Measurements from ENCODE around the gene PAQR7. TPM values are rescaled to one million over a fixed set of nuclear protein-coding genes. Genes with fewer than 3 reads are reported as not detected.

Gene PAQR7
- total RNA-seq (10.4 TPM), polyA plus RNA-seq (13.4 TPM)

- H3K4me1 ChIP-seq (ENCODE audit: insufficient read depth): no peaks in the 10 kb centered on the region
- under 1% methylated on average over 75 of the region's 75 CpGs for WGBS
- peak within 1 kb of the TSS; percentile 92 for H3K27ac ChIP-seq (ENCODE audit: low read depth)
- no peak for DNase-seq (ENCODE audit: extremely low spot score)
- H3K36me3 ChIP-seq (ENCODE audit: insufficient read depth): no peaks in the 10 kb centered on the region
- peak within 1 kb of the TSS; percentile 63 for H3K4me3 ChIP-seq (ENCODE audit: low read depth, low read length)
Observed at GRCh38 chr1:25875154-25875855, at the start of gene PAQR7. PAQR7 (minus strand) TSS chr1:25875708; CDS start chr1:25863839, 11,869 bp downstream.

DNA sequence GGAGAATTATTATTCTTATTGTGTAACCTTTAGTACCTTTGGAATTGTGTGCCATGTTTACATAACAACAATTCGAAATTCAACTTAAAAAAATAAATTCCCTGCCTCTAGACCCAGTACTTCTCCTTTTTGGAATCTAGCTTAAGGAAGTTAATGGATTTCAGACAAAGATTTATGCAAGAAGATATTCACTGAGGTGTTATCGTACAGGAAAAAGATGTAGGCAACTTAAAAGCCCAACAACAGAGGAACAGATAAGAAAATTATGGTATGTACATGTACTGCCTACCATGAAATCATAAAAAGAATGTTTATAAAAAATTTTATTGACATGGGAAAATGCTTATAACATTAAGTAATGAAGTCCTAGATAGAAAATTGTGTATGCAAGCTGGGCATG is 48.9 kb upstream of the PAQR7 start:
- WGBS: 45% methylated on average over 2 of the region's 2 CpGs
- Histone ChIP-seq H3K36me3 (ENCODE audit: insufficient read depth) (no peaks in the 10 kb centered on the region), H3K4me1 (ENCODE audit: insufficient read depth) (no peaks in the 10 kb centered on the region), H3K27ac (ENCODE audit: low read depth) (no peak overlapping the region), H3K4me3 (ENCODE audit: low read depth, low read length) (no peak overlapping the region)
- DNase-seq (ENCODE audit: extremely low spot score): no peak

- WGBS: 4% methylated on average over 32 of the region's 32 CpGs
- DNase-seq (ENCODE audit: extremely low spot score): no peak
- Histone ChIP-seq H3K36me3 (ENCODE audit: insufficient read depth) (no peaks in the 10 kb centered on the region), H3K4me3 (ENCODE audit: low read depth, low read length) (peak overlapping the region; percentile 42), H3K4me1 (ENCODE audit: insufficient read depth) (no peaks in the 10 kb centered on the region), H3K27ac (ENCODE audit: low read depth) (peak overlapping the region; percentile 30)
Observed at GRCh38 chr1:25922971-25923552, 47.6 kb upstream of the PAQR7 start.

DNA sequence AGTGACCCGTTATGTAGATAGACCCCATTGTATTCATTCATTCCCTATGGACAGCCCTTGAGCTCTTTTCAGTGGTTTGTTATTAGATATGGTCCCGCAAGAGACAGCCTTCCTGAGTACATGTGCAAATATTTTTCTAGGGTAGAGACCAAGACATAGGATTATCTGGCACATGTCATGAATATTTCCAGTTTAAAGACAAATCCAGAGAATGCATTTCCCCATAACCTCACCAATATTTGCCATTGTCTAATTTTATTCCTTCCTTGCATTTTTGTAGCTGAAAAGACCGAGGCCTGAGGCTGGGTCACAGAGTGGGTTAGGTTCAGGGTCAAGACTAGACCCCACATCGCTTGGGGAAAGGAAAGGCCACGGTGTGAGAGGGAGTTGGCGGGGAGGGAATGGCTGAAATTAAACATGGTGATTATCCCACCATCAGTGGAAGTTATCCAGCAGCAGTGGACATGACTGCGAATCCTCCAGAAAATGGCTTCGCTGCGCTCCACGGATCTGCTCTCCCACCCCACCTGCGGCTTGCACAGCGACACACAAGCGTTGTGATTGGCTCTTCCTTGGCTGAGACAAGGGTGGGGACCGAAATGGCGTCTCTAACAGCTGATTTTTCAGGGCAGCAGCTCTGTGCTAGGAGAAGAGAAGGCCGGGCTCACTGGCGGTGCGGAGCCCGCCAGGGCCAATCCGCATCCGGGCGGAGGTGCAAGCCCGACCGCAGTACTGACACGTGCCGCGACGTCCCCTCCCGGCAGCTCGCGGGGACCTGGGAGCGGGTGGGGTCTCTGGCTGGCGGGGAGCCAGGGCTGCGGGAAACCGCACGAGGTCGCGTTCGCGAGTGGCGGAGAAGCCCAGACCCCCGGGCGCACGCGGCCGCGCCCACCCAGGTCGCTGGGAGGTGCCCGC is 46.8 kb upstream of the PAQR7 start:
- H3K4me3 ChIP-seq (ENCODE audit: low read depth, low read length): peak overlapping the region; percentile 42
- no peaks in the 10 kb centered on the region for H3K4me1 ChIP-seq (ENCODE audit: insufficient read depth)
- no peak for DNase-seq (ENCODE audit: extremely low spot score)
- WGBS: 9% methylated on average over 49 of the region's 49 CpGs
- H3K27ac ChIP-seq (ENCODE audit: low read depth): peak overlapping the region; percentile 30
- H3K36me3 ChIP-seq (ENCODE audit: insufficient read depth): no peaks in the 10 kb centered on the region

GRCh38 chr1:25918615-25919014 is 43.1 kb upstream of the PAQR7 start:
- H3K36me3 ChIP-seq (ENCODE audit: insufficient read depth): no peaks in the 10 kb centered on the region
- WGBS: 84% methylated on average over 11 of the region's 11 CpGs
- no peak for DNase-seq (ENCODE audit: extremely low spot score)
- H3K27ac ChIP-seq (ENCODE audit: low read depth): no peak overlapping the region
- H3K4me3 ChIP-seq (ENCODE audit: low read depth, low read length): no peak overlapping the region
- no peaks in the 10 kb centered on the region for H3K4me1 ChIP-seq (ENCODE audit: insufficient read depth)

DNA sequence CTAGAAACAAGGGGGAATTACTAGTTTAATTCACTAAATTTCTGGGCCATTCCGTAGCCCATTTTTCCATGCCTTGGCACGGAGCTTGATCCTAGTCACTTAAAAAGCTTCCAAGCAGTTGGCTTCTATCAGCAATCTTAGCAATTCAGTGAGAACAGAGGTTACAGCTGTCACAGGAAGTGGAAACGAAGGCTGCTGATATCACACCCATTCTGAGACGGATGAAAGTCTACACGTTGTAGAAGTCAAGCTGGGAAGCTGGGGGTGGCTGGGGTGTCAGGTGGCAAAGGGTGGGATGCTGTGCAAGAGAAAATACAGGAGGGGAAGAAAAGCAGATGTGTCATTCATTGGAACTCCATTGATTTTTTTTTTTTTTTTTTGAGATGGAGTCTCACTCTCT is 42.5 kb upstream of the PAQR7 start:
- Histone ChIP-seq H3K4me1 (ENCODE audit: insufficient read depth) (no peaks in the 10 kb centered on the region), H3K4me3 (ENCODE audit: low read depth, low read length) (no peak overlapping the region), H3K27ac (ENCODE audit: low read depth) (no peak overlapping the region), H3K36me3 (ENCODE audit: insufficient read depth) (no peaks in the 10 kb centered on the region)
- no peak for DNase-seq (ENCODE audit: extremely low spot score)
- WGBS: 40% methylated on average over 5 of the region's 5 CpGs

GRCh38 chr1:25916460-25916859 is 41.0 kb upstream of the PAQR7 start:
- DNase-seq (ENCODE audit: extremely low spot score): no peak
- 92% methylated on average over 2 of the region's 2 CpGs for WGBS
- H3K4me1 ChIP-seq (ENCODE audit: insufficient read depth): no peaks in the 10 kb centered on the region
- no peaks in the 10 kb centered on the region for H3K36me3 ChIP-seq (ENCODE audit: insufficient read depth)
- no peak overlapping the region for H3K4me3 ChIP-seq (ENCODE audit: low read depth, low read length)
- H3K27ac ChIP-seq (ENCODE audit: low read depth): no peak overlapping the region

DNA sequence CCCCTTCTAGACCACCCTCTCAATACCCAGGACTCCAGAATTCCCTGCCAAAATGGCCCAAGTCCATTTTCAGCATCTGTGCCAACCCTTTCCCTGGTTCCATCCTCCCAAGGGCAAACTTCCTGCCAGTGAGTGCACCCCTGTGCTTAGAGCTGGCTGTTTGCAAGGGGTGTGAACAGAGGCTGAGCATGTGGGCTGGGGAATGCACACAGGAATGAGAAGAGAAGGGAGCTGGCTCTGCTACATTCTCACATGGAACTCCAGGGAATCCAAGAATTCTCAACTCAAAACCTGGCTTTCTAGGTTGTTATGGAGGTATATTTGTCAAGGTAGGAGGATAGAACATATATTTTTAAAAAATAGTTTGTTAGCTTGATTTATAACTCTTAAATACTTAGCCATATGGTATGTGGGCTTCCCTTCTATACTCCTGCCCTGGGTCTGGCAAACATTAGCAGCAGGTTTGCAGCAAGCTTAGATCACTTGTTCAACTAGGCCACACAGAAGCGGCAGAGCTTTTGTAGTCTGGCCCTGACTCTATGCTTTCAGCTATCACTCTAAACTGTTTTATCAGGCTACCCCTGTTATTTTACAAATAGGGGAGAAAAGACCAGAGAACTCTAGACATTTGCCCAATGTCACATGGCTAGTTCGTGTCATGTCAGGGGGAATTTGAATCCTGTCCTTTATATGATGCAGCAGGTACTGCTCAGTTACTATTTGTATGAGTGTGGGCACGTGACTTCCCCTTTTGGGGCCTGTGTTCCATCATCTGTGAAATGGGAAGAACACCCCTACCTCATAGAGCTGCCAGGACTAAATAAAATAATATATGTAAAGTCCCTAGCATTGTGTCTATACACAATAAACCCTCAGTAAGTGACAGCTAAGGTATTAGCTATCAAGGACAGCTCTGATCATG is 38.8 kb upstream of the PAQR7 start:
- H3K36me3 ChIP-seq (ENCODE audit: insufficient read depth): no peaks in the 10 kb centered on the region
- H3K4me1 ChIP-seq (ENCODE audit: insufficient read depth): no peaks in the 10 kb centered on the region
- H3K27ac ChIP-seq (ENCODE audit: low read depth): no peak overlapping the region
- no peak for DNase-seq (ENCODE audit: extremely low spot score)
- WGBS: 90% methylated on average over 3 of the region's 3 CpGs
- H3K4me3 ChIP-seq (ENCODE audit: low read depth, low read length): no peak overlapping the region

DNA sequence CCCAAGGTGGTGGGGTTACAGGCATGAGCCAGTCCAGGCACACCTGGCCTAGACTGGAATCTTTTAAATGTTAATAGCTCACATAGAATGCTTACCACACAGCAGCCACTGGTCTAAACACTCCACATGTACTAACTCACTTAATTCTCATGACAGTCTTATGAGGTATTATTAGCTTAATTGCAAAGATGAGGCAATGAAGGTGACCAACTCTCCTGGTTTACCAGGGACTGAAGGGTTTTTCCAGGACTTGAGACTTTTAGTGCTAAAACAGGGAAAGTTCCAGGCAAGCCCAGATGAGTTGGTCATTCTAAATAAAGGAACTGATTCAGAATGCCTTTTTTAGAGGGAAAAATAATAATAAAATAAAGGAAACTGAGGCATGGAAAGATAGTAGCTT is 37.7 kb upstream of the PAQR7 start:
- no peak for DNase-seq (ENCODE audit: extremely low spot score)
- H3K4me3 ChIP-seq (ENCODE audit: low read depth, low read length): no peak overlapping the region
- no peaks in the 10 kb centered on the region for H3K4me1 ChIP-seq (ENCODE audit: insufficient read depth)
- no peak overlapping the region for H3K27ac ChIP-seq (ENCODE audit: low read depth)
- no peaks in the 10 kb centered on the region for H3K36me3 ChIP-seq (ENCODE audit: insufficient read depth)

GRCh38 chr1:25912076-25912831 is 36.7 kb upstream of the PAQR7 start:
- Histone ChIP-seq H3K27ac (ENCODE audit: low read depth) (no peak overlapping the region), H3K4me1 (ENCODE audit: insufficient read depth) (no peaks in the 10 kb centered on the region), H3K36me3 (ENCODE audit: insufficient read depth) (no peaks in the 10 kb centered on the region), H3K4me3 (ENCODE audit: low read depth, low read length) (no peak overlapping the region)
- 73% methylated on average over 5 of the region's 5 CpGs for WGBS
- DNase-seq (ENCODE audit: extremely low spot score): no peak

DNA sequence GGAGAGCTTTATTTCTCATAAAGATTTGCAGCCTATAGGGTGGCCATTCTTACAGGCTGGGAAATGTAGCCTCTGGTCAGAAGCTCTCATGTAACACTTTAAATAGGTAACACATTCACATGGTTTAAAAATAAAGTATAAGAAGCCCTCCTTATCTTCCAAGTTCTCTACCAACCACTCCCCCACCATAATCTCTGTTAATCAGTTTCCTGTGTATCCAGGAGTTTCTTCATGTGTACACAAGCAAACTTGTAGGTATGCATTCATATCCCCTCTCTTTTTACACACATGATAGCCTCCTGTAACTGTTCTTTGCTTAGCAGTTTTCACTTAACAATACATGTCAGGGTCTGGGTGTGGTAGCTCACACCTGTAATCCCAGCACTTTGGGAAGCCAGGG is 35.7 kb upstream of the PAQR7 start:
- H3K27ac ChIP-seq (ENCODE audit: low read depth): no peak overlapping the region
- no peak for DNase-seq (ENCODE audit: extremely low spot score)
- H3K36me3 ChIP-seq (ENCODE audit: insufficient read depth): no peaks in the 10 kb centered on the region
- peaks cover 2% of the 10 kb centered on the region for H3K4me1 ChIP-seq (ENCODE audit: insufficient read depth)
- no peak overlapping the region for H3K4me3 ChIP-seq (ENCODE audit: low read depth, low read length)

DNA sequence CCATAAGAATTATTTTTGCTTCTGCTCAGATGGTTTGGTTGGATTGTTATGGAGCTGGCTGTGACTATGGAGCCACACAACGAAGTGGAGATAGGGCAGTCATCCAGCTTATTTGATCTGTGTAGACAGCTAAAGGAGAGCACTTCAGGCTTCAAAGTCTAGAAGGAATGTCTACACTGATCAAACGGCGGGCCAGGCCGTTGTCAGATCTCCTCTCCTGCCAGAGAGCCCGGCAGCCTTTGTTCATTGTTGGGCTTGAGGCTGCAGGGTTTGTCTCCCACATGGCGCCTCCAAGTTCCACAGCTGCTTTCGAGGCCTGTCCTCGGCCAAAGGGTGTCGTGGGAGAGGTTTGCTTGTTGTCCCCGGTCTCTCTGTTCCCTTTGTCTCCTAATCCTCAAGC is 33.5 kb upstream of the PAQR7 start:
- H3K36me3 ChIP-seq (ENCODE audit: insufficient read depth): no peaks in the 10 kb centered on the region
- no peak for DNase-seq (ENCODE audit: extremely low spot score)
- H3K27ac ChIP-seq (ENCODE audit: low read depth): no peak overlapping the region
- H3K4me1 ChIP-seq (ENCODE audit: insufficient read depth): peaks cover 4% of the 10 kb centered on the region
- no peak overlapping the region for H3K4me3 ChIP-seq (ENCODE audit: low read depth, low read length)
- WGBS: 59% methylated on average over 10 of the region's 10 CpGs
